Stimulated activated CD8-positive, alpha-beta memory T cell treated with anti-CD3 and anti-CD28 coated beads, Interleukin-4, amount 100 ng/mL, for 48 hours (primary cell): ENCODE results near the gene MEGF11.
"Not testable (repeated sequence)": the region's sequence is repeated elsewhere in the genome, so short reads cannot be mapped to it uniquely, and the experiment has no call there.

Experiments used
- DNase-seq: peaks from one replicate; pipeline ENCODE4 v3.0.0-alpha.2; 2020

Gene MEGF11

GRCh38 chr15:66270932-66271331 is 17.4 kb upstream of the MEGF11 start:
- DNase-seq, result no peak

DNA sequence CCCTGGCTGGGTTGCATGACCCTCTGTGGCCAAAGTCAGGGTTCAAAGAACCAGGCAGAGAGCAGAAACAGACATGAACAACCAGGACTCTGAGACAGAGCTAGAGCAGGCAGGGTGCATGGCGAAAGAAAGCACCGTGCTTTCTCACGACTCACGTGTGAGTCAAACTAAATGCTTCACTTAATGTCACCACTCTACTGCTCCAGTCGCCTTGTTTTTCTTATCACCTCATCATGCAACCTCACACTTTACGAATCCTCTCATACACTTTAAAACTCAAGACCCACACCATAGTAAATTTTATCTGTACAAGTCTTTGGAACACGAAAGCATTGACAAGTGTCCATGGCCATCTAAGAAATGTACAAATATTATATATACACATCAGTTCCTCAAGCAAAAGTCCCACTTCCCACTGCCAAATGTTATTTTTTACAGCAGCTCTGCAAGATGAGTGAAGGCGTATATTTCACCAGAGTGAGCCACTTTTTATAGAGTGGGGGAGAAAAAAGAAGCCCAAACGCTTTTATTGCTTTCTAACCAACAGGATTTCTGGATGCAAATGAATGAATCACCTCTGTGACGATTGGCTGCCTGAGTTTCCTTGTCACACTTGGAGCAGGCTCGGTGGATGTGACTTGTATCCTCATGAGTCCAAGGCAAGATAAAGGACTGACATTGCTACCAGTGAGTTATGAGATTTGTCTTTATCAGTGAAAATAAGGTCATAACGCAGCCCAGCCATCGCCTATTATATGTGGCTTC is 16.0 kb upstream of the MEGF11 start:
- no peak for DNase-seq

DNA sequence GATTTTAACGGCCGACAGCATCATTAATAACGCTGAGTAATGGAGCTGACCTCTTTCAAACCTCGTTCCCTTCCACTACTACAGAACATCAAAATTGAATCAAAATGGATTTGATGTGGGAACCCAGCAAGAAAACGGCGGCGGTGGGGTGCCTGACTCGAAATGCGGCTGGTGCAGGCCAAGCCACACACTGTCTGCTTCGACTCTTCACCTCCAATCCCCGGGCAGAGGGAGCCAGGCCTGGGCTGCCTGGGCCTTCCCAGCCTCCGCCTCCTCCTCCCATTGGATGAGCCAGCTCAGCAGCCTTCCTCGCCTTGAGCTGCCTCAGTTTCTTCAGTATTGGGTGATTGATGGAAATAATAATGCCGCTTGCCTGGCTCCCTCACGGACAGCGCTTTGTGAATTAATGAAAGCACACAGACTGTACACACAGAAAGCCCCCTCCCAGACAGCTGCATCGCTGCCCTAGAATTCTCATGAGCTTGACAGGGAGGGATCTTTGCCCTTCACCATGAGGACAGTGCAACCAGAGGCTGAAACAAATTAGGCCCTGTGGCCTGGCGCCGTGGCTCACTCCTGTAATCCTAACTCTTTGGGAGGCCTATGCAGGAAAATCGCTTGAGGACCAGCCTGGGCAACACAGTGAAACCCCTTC is 11.4 kb upstream of the MEGF11 start:
- no peak for DNase-seq

GRCh38 chr15:66262837-66263236 is 9.3 kb upstream of the MEGF11 start:
- not testable (repeated sequence) for DNase-seq

DNA sequence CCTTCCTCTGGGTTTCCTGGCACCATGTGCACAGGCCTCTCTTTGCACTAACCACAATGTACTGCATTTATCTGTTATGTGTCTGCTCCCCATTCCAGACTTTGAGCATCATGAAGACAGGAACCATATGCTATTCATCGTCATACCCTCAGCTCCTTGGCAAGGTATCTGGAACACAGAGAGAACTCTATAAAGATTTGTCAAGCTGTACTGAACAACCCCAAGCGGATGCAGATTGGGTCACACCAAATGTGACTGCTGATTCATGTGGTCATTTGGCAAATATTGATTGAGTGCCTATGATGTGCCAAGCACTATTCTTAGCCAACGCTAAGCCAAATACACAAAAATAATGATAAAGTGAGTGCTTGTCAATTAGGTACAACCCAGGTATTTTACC is 7.5 kb upstream of the MEGF11 start:
- DNase-seq, result no peak

DNA sequence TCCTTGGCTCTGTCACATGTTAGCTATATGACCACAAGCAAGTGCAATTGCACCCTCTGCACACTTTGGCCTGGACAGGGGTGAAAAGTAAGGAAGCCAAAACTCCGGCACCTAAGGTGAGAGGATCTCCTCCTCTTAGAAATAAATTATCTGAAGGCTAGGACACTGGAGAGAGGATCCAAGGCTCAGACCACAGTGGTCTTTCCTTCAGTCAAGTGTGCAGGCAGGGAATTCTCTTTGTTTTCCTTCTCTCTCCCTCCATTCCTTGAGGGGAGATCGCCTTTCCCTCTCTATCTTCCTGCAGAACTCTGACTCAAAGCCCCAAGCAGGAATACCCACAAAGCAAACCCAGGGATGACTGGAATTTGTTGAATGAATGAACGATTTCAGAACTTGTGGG is 3.1 kb upstream of the MEGF11 start:
- DNase-seq, result no peak

GRCh38 chr15:66254951-66255676 is 1.6 kb upstream of the MEGF11 start:
- DNase-seq, result no peak

DNA sequence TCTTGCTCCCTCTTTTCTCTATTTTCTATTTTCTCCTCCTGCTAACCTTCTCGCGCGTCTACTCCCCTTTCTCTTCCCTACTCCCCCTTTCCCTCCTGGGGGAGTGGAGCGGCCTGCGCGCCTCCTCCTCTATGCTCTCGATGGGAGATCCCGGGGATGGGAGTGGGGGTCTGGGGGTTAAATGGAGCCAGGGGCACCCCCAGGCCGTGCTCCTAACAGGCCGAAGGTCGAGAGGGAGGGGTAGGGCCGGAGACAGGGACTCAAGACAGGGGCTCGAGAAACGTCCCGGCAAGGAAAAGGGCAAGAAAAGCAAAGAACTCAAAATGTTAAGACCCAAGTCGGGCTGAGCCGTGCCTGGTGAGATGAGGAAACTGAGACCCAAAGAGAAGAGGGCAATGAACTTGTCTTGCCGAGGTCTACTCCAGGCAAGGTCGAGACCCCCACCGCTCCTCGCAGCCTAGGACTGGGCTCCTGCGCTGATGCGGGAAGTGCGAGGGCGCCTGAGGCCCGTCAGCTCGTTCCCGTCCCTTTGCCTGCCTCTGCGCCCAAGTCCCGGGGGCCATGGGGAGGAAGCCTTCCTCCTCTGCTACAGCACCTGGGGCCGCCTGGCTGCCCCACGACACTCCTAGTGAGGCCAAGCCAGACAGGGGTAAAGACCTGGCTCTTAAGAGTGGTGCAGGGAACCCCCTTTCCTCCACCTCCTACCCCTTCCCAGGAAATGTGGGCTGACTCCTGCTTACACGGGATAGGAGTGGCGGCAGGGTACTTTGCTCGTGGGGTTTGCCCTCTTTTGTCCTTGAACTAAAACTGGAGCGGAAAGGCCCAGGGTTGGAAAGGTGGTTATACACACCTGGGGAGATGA is 770 bp upstream of the MEGF11 start:
- DNase-seq, result no peak

DNA sequence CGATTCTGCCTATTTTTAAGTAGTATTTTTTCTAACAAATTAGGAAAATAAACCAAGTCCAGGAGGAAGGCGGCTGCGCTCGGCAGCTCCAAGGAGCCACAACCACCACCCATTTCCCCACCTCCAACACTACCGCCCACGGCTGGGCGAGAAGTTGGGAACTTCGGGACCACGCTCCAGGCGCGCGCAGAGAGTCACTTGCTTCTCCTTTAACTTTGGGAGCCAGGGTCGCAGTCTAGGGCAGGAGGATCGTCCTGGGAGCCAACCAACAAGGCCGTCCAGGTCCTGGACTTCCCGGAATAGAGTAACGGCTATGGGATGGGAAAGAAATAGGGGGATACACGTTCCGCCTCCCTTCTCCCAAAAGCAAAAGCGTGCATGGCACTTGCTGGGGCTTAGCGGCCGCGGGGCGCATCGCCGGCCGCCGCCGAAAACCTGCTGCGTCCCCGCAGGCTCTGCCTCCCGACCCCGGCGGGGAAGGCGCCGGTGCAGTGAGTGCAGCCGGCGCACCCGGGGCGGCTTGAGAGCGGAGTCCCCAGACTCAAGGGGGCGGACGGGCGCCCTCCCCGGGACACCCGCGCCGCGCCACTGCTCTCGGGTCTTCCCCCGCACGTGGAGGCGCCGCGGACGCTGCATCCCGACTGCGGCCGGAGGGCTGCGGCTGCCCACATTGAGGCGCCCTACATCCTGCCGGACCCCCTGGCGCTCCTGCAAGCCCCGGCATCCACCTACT is 699 bp downstream of the MEGF11 start:
- peak; percentile 45 for DNase-seq

DNA sequence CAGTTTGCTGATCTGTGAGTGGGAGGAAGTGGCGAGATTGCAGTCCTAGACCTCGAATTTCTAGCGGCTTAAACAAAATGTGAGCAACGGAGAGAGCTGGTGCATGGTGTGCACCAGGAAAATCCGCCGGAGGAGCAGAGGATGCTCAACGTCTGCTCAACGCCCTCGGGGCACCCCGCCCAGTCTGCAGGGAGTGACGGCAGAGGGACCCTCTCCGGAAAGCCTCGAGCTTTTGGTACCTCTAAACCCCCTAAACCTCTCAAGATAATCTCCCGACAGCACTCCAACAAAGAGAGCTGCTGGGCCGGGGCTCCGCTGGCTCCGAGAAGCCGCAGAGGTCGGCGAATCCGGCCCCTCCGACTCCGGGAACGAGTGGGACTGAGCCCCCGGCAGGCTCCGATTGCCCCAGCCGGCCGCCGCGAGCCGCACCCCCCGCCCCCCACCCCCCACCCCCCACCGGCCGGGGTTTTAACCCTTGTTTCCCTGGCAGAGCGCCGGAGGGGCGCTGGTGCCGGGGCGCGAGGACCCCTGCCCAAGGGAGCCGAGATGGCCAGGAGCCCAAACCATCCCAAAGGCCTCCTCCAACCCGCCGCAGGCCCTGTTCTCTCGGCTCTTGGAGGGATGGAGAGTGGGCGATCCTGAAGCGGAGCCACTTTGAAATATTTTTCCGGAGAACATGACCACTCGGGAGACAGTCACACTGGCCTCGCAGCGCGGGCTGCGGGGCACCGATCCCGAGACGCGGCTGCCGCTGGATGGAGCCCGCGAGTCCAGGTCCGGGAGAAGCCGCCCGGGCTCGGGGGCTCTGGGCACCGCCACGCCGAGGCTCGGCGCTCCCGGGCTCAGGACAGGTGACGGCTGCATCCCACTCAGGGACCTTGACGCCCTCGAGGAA is 1.5 kb downstream of the MEGF11 start:
- DNase-seq, result peak; percentile 71

DNA sequence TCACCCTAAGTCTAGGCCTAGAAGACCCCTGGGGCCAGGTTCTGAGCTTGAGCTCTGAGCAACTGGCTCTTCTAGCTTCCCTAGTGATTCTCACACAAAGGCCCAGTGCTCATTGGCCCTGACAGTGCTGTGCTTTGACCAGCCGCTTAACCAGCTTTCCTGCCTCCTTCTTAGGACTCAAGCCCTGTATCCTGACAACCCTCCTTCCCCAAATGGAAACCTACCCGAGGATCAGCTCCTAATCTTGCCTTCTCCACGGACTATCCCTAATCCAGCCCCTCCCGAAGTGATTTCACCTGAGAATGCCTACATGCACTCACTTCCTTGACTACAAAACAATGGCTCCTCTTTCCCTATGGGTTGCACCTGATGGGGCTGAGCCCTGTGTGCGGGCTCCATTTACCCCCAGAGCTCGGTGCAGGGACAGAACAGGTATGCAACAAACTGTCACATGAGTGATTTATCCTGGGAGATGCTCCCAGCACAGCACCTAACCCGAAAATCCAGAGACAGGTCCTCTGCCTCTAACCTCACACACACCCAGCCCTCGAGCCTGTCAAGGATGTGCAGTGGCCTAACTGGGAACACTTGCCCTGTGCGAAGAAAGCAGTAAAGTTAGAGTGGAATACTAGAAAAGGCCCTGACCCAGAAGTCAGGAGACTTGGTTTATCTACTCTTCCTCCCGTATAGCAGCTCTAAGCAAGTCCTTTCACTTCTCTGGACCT is 2.3 kb downstream of the MEGF11 start:
- DNase-seq, result no peak

GRCh38 chr15:66249605-66250174 is 3.9 kb downstream of the MEGF11 start:
- DNase-seq, result no peak

DNA sequence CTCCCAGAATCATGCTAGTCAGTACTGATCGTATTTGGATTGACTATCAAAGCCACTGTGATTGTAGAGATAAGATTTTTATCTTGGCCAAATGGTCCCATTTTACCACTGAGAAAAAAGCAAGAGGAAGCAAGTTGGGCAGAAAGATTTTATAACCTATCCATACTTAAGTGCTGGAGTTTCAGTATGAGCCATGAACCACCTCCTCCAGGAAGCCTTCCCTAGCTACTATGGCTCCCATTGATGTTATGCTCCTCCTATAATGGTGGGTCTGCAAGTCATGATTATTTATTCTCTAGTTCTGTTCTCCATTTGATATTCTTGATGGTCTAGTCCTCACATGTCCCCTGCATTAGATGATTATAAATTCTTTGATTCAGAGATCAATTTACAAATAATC is 6.6 kb downstream of the MEGF11 start:
- no peak for DNase-seq

- DNase-seq, result not testable (repeated sequence)
Measured at GRCh38 chr15:66245832-66246231, 7.7 kb downstream of the MEGF11 start.

DNA sequence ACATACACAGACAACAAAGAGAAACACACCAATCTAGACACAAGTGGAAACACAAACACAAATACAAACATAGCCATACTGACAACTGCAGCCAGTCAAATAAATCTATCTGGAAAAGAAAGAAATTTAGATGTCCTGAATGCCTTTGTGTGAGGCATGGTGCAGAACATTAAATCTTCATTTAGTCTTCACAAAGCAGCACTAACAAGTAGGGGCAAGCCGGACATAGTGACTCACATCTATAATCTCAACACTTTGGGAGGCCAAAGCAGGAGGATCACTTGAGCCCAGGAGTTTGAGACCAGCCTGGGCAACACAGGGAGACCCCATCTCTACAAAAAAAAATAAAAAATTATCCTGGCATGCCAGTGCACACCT is 11.7 kb downstream of the MEGF11 start:
- DNase-seq, result no peak

DNA sequence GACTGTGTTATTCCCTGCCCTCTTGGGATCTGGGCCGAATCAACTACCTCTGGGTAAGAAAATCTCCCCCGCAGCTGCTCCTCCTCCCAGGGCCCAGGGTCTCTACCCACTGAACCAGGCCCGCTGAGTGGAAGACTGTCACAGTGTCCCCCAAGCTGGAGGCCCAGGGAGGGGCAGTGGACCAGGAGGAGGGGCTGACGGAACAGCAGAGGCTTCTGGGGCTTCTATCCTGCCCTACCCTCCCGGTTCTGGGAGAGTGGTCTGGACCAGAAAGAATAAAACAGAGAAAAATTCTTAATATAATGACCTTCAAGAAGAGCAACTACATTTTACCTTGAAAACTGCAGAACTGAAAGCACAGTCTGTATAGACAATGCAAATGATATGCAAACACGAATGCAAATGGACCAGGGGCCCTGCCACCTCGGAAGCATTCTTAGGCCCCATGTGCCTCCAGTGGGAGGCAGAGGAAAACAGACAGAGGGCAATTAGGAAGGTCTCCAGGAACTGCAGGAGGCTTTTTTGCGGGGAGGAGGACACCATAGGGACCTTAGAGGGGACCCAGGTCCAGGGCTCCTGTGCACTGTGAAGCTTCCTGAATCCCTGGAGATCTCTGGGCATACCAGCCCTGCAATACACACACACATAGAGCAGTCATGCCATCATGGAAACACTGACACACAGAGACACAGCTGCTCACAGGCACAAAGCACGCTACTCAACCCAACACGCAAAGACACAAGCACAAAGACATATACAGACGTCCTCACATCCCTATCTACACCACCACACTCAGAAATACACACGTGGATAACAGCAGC is 12.3 kb downstream of the MEGF11 start:
- DNase-seq, result no peak

DNA sequence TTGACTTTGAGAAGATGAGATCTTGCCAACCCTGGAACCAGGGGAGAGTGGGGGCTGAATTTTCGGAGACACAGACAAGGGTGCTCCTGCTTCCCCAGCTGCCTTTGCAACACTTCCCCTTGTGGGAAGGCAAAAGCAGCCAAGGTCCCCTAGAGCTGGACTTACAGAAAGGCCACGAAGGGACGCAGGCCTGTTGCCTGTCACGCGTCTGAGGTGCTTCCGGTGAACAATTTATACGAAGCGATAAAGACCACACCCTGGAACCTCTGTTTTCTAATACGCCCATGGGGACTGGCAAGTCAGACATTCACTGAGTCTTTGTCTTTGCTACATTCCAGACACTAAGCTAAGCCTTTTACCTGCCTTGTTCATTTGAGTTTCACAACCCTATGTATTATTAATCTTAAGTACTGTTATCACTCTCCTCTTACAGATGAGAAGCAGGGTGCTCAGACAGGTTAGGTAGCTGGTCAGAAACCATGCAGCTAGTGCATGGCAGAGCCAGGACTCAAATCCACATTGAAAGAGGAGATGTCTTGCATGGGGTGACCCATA is 13.2 kb downstream of the MEGF11 start:
- DNase-seq, result no peak

- no peak for DNase-seq
Measured at GRCh38 chr15:66239514-66239913, 14.0 kb downstream of the MEGF11 start.

DNA sequence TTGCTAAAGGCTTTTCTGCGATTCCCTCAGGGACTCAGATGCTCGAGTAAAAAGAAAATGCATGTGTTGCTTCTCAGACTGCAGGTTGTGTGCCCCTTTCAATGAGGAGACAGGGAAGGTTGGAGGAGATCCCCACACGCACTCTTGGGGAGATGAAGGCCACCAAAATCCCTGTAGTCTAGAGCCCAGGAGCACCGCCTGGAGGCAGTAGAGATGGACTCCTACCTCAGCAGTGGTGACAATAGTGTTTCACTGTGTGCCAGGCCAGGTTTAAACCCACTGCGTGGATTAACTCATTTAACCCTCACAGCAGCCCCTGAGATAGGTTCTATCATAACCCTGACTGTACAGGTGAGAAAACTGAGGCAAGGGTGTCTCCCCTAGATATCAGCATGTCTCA is 15.2 kb downstream of the MEGF11 start:
- no peak for DNase-seq
